ENCODE data around the gene PKHD1.

The PKHD1 gene

DNA sequence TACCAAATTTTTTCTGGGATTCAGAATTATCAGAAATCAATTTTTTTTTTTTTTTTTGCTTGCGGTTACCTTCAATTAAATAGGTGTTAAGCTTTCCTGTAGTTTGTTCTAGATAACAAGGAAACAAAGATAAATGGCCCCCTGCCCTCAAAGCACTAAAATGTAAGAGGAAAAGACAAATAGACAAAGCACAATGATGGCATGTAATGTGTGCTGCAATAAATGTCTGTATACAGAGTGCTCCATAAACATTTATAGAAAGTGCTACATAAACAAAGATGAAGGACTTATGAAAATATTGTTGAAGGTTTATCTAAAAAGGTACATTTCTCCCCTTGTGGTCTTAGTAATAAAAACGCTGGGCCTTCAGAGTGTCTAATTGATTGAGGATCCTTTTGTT is 384.6 kb downstream of the PKHD1 start:
- no peak for DNase-seq (ENCODE audit: low spot score)

- DNase-seq (ENCODE audit: low spot score): no peak
Observed at GRCh38 chr6:51684603-51685002, 402.8 kb downstream of the PKHD1 start.

DNA sequence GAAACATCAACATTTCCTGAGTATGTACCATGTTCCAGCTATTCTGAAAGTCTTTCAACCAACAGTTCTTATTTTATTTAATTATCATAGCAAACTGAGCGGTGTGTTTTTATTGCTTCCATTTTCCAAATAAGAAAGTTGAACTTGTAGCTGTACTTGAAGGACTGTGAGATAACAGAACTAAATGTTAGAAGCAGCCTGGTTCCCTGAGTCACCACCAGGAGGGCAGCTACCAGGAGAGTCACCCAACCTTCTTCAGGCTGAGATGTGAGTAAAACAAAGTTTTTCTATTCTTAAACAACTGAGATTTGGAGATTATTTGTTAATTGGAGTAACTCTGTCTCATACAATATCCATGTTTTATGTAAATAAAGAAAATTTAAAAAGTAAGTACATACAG is 403.4 kb downstream of the PKHD1 start:
- DNase-seq (ENCODE audit: low spot score): no peak

DNA sequence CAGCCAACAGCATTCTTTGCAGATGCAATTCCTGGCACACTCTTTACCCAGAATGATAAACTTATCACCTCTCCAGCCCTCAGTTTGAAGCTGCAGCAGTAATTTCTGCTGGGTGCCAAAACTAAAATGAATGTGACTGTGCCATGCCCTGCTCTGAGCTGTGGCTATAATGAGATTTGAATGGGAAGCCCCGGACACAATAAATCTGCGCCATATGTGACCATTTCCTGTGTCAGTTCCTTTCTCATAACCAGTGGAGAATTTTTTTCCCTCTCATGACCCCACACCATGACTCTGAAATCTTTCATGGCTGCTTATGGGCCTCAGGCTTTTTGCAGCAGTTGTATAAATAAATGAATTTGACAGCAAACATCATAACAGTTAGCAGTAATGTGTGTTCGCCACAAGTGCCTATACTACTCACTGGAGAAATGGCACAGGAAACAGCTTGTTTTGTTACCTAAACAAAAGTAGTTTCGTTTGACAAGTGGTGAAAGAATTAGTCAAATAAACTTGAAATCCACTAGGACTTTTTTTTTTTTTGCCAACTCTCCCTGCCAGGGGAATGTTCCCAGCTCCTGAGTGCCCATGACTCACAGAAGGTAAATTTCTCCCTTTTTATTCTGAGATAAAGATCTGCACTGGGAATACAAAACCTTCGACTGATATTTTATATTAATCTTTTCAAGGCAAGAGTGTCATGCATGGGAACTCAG is 408.4 kb downstream of the PKHD1 start:
- peak; percentile 22 for DNase-seq (ENCODE audit: low spot score)

DNA sequence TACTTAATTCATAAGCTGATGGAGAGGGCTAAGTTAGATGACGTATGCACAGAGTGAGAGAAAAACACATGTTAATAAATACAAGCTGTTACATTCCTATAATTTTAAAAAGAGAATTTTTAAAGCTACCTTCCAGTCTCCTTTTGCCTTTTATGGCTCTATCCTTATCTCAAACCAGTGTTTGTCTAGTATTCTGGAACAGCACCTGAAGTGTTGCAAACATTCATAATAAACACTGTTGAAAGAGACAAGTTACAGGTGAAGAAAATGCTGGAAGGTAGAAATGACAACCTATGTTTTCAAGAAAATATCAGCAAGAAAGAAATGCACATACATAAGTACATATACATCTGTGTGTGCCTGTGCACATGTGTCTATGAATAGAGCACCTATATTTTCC is 409.1 kb downstream of the PKHD1 start:
- no peak for DNase-seq (ENCODE audit: low spot score)

GRCh38 chr6:51675922-51676275 is 411.5 kb downstream of the PKHD1 start:
- DNase-seq (ENCODE audit: low spot score): no peak

- DNase-seq (ENCODE audit: low spot score): no peak
Observed at GRCh38 chr6:51675020-51675921, 412.1 kb downstream of the PKHD1 start.

DNA sequence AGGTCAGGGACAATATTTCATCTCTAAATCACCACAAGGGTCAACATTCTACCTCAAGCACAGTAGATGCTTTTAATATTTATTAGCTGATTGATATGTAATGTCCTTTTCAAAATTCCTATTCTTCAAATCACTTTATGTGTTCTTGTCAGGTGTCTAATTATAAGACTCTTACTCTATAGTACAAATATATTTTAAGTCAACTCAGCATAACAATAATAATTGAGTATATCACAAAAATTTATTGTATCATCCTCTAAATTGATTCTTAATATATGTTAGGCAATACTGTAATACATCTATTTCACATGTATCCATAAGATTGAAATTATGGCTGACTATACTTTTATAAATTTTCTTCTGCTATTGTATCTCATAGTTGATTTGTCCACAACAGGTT is 423.9 kb downstream of the PKHD1 start:
- no peak for DNase-seq (ENCODE audit: low spot score)

GRCh38 chr6:51660767-51661166 is 426.6 kb downstream of the PKHD1 start:
- no peak for DNase-seq (ENCODE audit: low spot score)

GRCh38 chr6:51657491-51657890 is 429.9 kb downstream of the PKHD1 start:
- no peak for DNase-seq (ENCODE audit: low spot score)

- peak; percentile 65 for DNase-seq (ENCODE audit: low spot score)
Observed at GRCh38 chr6:51655517-51655916, 431.9 kb downstream of the PKHD1 start.

GRCh38 chr6:51654647-51655046 is 432.8 kb downstream of the PKHD1 start:
- DNase-seq (ENCODE audit: low spot score): no peak

GRCh38 chr6:51651132-51651817 is 436.1 kb downstream of the PKHD1 start:
- no peak for DNase-seq (ENCODE audit: low spot score)

DNA sequence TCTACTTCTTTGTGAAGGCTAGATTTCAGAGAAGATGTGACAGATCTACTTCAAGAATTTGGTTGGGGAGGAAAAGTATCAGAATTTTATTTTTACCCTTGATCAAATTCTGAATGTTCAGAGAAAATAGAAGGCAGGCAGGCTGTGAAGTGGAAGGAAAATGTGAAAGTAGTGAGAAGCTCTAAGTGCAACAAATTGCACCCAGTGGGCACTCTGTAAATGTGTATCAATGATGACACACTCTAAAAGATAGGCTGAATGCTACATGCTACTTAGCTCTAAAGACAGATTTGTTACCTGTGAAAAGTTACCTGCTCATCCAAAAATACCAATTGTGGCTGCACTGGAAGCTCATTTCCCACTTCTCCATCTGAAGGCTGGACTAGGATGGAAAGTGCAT is 438.6 kb downstream of the PKHD1 start:
- DNase-seq (ENCODE audit: low spot score): no peak

- DNase-seq (ENCODE audit: low spot score): no peak
Observed at GRCh38 chr6:51648236-51648635, 439.2 kb downstream of the PKHD1 start.

DNA sequence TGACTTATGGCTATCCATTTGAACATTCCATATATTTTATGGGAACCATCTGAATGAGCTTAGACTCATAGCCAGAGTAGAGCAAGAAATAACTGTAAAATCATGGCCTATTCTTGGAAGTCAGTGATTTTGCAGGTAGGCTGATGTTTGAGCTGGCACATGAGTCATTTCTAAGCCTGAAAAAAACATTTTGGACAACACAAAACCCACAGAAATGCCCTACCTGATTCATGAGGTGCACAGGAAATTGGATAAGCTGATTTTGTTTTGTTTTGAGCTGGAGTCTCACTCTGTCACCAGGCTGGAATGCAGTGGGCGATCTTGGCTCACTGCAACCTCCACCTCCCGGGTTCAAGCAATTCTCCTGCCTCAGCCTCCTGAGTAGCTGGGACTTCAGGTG is 443.0 kb downstream of the PKHD1 start:
- peak; percentile 82 for DNase-seq (ENCODE audit: low spot score)

- no peak for DNase-seq (ENCODE audit: low spot score)
Observed at GRCh38 chr6:51640021-51640420, 447.4 kb downstream of the PKHD1 start.

DNA sequence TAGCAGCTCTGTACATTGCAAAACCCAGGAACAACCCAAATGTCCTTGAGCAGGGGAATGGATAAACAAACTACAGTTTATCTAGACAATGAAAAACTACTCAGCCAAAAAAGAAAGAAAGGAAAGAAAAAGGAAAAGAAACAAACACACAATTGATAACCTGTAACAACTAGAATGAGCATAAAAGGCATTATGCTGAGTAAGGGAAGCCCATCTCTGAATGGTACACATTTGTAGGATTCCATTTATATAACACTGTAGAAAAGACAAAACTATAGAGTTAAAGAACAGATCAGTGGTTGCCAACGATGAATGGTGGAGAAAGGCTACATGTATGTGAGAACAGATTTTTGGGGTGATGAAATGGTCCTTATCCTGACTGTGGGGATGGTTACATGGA is 454.0 kb downstream of the PKHD1 start:
- no peak for DNase-seq (ENCODE audit: low spot score)

DNA sequence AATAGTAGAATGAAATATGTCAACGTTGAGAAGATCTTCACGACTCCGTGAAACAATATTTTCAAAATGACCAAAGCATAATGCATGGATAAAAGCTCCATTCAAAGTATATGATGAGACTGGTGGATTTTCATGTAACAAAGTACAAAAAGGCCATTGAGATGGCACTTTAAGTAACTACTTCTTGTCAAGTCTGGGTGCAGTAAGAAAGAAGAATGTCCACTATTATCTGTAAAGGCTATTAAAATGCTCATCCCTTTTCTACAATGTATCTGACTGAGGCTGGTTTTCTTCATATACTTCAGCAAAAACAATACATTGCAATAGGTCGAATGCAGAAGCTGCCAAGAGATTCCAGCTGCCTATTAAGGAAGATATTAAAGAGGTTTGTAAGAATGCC is 457.4 kb downstream of the PKHD1 start:
- no peak for DNase-seq (ENCODE audit: low spot score)

DNA sequence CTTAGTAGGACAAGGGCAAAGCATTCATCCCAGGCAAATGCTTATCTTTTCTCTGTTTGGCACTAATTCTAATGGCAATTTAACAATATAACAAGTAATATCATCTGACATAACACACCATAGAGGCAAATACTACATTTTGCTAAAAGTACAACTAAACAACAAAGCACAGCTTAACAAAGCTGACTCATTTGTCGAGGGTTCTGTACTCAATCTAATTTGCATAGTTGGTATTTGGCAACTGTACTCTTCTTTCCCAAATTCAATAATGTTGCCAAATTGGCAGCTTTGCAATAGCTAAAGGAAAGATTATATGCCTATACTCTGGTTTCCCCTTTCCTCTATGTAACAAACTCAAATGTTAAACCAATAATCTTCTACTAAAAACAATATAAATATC is 461.0 kb downstream of the PKHD1 start:
- DNase-seq (ENCODE audit: low spot score): no peak

- DNase-seq (ENCODE audit: low spot score): no peak
Observed at GRCh38 chr6:51625566-51625965, 461.8 kb downstream of the PKHD1 start.

DNA sequence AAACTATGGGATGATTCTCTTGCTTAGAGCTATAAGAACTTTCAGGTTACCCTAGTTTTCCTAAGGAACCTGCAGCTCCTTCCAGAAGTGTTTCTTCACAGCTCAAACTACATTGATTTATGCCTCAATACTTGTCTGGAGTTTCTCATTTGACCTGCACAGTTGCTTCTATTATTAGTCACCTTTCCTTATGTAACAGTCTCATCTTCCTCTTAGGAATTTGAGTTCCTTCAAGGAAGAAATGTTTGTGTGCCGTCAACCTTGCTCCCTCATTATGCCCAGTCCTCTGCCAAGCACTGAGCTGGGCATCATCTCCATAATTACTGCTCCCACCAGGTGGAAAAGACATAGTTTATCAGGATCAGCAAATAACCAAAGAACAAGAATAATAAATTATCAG is 466.4 kb downstream of the PKHD1 start:
- DNase-seq (ENCODE audit: low spot score): peak; percentile 60
